Measurements from ENCODE around the gene GNA12.

DNA sequence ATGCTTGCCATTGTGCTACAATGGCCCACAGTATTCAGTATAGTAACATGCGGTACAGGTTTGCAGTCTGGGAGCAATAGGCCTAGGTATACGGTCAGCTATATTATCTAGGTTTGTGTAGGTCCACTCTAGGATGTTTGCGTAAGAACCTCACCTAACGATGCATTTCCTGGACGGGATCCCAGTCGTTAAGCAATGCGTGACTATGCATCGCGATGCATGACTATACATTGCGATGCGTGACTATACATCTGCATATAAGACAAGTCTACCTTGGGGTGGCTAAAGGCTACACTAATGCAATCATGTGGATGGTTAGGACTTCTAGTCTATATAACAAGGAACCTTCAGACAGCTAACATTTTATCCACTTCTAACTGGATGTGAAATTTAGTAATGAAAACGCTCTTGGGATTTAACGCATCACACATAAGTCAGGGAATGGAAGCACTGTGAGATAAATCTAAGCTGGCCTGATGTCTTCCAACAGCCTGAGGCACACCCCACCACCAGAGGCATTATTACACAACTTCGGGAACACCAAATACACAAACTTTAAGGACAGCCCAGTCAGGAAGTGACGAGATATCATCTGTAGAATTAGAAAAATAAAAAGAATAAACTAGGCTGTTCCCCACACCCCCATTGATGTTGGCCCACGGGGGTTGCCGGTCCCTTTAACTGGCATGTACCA is 9.2 kb downstream of the GNA12 start:
- TF ChIP-seq, protein P1, sequence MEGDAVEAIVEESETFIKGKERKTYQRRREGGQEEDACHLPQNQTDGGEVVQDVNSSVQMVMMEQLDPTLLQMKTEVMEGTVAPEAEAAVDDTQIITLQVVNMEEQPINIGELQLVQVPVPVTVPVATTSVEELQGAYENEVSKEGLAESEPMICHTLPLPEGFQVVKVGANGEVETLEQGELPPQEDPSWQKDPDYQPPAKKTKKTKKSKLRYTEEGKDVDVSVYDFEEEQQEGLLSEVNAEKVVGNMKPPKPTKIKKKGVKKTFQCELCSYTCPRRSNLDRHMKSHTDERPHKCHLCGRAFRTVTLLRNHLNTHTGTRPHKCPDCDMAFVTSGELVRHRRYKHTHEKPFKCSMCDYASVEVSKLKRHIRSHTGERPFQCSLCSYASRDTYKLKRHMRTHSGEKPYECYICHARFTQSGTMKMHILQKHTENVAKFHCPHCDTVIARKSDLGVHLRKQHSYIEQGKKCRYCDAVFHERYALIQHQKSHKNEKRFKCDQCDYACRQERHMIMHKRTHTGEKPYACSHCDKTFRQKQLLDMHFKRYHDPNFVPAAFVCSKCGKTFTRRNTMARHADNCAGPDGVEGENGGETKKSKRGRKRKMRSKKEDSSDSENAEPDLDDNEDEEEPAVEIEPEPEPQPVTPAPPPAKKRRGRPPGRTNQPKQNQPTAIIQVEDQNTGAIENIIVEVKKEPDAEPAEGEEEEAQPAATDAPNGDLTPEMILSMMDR (IDR thresholded peaks at IDR 0.05), result no peak
- no peak for TF ChIP-seq POLR2A (IDR thresholded peaks at IDR 0.05)
